CD4-positive, alpha-beta T cell treated with Interleukin-2 at 100 ng/mL for 4 hours (primary cell): ENCODE data around the gene TRABD2A.

ENCODE experiments used
- DNase-seq: peaks from one replicate; pipeline ENCODE4 v3.0.0-alpha.2; 2020; ENCODE audit warnings: low spot score

Gene TRABD2A

GRCh38 chr2:84816426-84817026 is 64.4 kb downstream of the TRABD2A start:
- no peak for DNase-seq

DNA sequence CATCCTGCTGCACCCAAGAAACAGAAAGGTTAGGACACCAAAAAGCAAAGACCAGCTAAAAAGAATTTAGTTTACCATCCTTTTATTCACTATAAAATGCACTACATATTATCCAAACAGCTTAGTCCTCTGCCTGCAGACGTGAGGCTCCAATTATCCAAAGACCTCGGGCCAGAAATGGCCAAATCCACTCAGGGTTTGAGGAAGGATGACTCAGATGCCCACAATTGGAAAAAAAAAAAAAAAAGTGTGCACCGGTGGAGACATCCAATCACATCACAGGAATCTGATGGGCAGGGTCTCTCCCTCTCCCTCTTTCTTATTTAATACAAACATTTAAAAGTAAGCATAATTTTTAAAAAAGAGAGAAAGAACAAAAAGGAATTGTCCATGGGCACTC is 65.7 kb downstream of the TRABD2A start:
- no peak for DNase-seq

DNA sequence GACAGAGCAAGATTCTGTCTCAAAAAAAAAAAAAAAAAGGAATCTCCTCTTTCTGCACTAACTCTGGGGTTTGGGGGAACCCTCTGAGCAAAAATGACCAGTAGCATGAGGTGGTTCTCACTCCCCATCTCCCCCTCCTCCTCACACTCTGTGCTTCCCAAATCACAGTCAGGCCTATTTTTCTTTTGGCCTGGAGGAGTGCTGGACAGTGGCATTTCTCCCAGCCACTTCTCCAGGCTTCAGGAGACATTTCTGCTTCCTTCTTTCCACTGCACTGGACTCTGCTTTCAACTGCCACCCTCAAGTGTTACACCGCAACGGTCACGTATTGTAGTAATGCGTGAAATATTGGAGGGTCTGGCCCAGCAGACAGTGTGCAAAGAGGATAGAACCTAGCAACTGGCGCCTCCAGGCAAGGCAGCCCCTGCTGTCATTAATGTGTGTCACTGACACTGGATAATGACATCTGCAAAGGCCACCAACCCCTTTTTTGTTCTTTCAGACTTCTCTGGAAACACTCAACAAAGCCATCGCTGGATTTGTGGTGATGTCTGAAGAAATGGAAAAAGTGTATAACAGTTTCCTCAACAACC is 68.9 kb downstream of the TRABD2A start:
- DNase-seq: no peak

DNA sequence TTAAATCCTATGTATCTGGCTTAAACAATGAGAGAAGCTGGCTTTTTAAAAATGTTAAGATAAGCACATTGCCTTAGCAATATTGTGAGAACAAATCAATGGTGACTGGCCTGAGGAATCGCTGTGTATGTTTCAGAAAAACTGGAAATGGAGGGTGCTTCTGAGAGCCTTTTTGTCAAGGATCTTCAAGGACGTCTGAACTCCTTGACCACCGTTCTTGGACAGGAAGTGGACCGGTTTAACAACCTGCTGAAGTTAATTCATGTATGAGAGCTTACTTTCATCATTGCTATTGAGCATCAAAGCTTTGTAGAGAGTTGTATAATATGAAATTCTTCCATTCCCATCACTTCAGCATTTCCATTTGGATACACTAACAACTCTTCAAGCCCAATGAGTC is 72.6 kb downstream of the TRABD2A start:
- DNase-seq: no peak

DNA sequence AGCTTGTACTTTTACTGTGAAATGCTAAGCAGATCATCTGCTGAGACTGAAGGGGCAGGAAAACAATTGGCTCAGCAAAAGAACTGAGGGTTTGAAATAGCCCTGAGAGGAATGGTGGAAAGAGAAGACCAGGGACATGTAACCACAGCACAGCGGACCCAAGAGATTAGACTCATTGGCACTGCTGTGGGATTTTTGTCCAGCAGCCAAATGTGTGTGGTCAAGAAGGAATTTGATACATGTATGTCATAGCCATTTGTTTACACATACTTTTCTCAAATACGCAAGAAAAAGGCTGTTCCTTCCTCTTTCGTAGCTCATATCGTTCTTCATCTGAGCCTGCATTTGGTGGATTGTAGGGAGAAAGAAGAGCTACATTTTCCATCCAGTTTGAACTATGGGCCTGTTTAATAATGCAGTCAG is 73.8 kb downstream of the TRABD2A start:
- no peak for DNase-seq

DNA sequence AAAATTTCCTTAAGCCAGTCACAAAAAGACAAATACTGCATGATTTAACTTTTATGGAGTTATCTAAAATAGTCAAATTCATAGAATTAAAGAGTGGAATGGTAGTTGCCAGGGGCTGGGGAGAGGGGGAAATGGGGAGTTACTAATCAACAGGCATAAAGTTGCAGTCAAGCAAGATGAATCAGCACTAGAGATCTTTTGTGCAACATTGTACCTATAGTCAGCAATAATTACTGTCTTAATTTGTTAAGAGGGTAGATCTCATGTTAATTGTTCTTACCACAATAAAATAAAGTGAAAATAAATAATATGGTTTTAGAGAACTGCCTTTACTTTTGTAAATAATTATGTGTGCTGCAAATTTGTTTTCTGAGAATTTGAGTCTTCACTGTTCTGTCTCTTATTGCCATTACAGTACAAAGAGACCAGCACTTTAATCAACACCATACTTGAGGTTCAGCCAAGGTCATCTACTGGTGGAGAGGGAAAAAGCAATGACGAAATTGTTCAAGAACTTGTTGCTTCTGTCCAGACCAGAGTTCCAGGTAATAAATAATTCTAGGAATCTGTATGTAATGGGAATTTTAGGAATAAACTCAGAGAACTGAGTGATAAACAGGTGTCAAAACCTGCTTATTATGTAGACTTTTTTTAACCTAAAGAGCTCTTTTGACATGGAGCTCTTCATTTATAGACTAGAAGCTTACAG is 75.5 kb downstream of the TRABD2A start:
- no peak for DNase-seq

GRCh38 chr2:84801811-84802210 is 79.1 kb downstream of the TRABD2A start:
- no peak for DNase-seq

DNA sequence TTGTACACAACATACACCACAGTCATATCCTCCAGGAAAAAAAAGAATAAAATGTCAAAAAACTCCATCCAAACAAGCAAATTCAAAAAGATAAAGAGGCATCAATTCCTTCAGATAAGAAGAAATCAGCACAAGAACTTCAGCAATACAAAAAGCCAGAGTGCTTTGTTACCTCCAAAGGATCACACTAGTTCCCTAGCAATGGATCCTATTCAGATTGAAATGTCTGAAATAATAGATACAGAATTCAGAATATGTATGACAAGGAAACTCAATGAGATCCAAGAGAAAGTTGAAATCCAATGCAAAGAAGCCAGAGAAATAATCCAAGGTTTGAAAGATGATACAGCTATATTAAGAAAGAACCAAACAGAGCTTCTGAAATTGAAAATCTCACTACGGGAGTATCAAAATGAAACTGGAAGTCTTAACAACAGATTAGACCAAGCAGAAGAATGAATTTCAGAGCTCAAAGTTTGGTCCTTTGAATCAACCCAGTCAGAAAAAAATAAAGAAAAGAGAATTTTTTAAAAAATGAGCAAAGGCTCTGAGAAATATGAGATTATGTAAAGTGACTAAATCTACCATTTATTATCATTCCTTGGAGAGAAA is 80.6 kb downstream of the TRABD2A start:
- DNase-seq: no peak

DNA sequence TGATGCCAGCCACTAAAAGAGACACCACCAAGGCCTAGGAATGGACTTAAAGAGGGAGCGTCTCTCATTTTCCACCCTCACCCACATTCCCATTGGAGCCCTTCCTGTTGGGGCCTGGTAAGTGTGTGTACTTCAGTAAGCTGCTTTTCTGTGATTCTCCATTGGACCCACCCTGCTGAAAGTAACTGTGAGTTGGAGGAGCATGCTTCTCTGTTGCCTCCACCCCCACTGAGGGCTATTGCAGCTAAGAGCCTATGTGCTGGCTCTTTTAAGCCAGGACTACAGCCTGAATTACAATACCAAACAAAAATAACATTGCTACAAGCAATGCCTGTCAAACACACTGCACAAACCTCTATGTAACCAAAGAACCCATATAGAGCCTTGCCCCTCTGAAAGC is 81.1 kb downstream of the TRABD2A start:
- DNase-seq: no peak

DNA sequence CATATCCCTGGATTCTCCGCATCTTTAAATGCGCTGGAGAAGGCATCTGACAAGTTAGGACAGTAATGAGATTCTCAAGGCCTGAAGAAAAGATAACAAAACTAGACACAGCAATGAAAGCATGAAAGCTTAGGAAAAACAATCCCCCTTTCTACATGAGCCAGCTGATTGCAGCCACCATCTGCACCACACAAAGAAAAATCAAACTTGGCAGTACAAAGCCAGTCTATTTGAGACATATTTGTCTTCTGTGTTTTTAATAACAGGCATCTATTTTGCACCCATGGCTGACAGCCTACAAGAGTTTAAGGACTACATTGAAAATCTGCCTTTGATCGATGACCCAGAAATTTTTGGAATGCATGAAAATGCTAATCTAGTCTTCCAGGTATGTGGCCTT is 83.6 kb downstream of the TRABD2A start:
- no peak for DNase-seq

GRCh38 chr2:84796798-84797197 is 84.1 kb downstream of the TRABD2A start:
- DNase-seq: no peak

DNA sequence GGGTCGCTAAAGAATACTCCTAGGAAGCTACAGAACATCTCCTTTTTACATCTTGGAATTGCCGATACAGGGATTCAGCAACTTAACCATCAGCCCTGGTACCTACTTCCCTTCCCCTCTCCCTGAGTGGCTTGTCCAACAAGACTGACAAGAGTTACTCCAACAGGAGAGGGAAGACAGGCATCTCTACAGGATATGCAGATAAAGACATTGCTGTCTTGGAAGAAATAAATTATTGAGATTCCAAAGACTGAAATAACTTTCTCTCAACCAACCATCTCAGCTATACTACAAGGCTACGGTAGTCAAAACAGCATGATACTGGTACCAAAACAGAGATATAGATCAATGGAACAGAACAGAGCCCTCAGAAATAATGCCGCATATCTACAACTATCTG is 87.2 kb downstream of the TRABD2A start:
- DNase-seq: no peak

GRCh38 chr2:84792856-84793522 is 87.9 kb downstream of the TRABD2A start:
- DNase-seq: no peak

DNA sequence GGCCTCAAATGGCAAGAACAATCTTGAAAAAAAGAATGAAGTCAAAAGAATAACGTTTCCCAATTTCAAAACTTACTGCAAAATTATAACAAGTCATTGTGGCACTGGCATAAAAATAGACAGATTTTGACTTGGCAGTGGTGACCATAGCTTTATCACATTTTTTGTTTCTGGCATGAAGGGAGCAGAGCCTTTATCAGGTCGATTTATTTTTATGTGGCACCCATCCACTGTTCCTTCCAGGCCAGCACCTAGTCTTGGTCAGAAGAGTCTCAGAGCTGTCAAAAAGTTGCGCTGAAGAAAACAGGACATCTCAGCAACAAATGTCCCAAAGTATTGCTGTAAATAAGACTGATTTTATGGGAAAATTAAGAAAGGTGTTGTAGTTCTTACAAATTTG is 92.4 kb downstream of the TRABD2A start:
- DNase-seq: no peak

DNA sequence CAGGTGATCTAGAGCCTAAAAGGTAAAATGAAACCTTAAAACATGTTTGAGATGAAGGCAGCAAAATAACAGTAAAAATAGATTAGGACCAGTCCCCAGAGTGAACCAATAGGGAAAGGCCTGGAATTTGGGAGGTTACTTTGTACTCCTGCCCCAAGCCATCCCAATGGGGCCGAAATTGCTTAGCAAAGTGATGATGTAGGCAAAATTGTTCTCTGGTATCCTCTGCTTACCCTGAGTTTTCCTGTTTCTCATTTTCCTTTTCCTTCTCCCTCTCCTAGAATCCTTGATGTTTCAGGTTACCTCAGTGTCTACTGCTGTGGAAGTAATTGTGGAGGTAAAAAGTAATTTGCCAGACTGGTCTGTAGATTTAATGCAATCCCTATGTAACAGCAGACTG is 92.9 kb downstream of the TRABD2A start:
- no peak for DNase-seq

- DNase-seq: no peak
Measured at GRCh38 chr2:84786601-84787000, 94.3 kb downstream of the TRABD2A start.

- no peak for DNase-seq
Measured at GRCh38 chr2:84785950-84786349, 94.9 kb downstream of the TRABD2A start.

GRCh38 chr2:84782717-84783442 is 98.0 kb downstream of the TRABD2A start:
- peak; percentile 75 for DNase-seq

DNA sequence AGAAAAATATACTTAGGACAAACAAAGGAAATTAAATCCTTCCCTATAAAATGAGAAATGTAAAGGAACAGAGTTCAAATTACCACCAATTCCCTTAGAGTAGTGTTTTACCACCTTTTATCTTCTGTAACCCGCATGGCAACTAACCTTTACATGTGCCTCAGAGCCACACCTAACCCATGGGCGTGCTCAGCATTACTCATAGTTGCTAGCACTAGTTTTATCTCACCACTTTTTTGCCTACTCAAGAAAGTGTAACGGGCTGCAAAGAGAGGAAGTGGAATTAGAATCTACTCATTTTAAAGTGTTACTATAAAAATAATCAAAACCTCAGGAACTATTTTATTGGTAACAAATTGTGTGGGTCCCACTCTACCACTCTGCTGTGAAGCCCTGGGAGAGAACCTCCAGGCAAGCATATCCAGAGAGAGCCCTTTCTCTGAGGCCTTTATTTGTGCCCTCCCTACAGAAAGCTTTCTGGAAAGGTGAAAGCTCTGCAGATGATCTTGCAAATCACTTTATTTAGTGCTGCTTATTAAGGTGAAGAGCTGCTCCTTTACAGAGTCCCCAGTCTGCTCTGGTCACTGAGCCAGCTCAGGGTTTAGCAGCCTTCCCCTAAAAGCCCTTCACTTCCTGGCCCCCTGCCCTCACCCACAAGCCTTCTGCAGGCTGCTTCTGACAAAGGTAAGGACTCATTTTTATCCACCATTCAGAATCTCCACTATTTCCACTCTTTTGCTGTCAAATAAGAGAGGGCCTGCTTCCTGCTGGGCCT is 98.8 kb downstream of the TRABD2A start:
- DNase-seq: peak; percentile 84

DNA sequence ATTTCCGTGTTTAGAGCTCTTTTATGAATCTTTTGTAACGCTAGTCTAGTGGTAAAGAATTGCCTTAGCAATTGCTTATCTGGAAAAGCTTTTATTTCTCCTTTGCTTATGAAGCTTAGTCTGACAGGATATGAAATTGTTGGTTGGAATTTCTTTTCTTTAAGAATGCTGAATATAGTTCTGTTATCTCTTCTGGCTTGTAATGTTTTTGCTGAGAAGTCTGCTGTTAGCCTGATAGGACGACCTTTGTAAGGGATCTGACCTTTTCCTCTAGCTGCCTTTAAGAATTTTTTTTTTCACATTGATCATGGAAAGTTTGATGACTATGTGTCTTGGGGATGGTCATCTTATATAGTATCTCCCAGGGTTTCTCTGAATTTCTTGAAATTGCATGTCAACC is 101.1 kb downstream of the TRABD2A start:
- DNase-seq: no peak
